GM21390 (cell line): ENCODE measurements around the gene FAM3A.
A peak's percentile ranks its signal among the peaks of the same experiment; 100 is the strongest.

Source experiments
- ATAC-seq: cut with Tn5 transposase; IDR thresholded peaks from one replicate; pipeline ENCODE4 v1.9.1; 2021; ENCODE audit not compliant: unreplicated experiment

Gene FAM3A

DNA sequence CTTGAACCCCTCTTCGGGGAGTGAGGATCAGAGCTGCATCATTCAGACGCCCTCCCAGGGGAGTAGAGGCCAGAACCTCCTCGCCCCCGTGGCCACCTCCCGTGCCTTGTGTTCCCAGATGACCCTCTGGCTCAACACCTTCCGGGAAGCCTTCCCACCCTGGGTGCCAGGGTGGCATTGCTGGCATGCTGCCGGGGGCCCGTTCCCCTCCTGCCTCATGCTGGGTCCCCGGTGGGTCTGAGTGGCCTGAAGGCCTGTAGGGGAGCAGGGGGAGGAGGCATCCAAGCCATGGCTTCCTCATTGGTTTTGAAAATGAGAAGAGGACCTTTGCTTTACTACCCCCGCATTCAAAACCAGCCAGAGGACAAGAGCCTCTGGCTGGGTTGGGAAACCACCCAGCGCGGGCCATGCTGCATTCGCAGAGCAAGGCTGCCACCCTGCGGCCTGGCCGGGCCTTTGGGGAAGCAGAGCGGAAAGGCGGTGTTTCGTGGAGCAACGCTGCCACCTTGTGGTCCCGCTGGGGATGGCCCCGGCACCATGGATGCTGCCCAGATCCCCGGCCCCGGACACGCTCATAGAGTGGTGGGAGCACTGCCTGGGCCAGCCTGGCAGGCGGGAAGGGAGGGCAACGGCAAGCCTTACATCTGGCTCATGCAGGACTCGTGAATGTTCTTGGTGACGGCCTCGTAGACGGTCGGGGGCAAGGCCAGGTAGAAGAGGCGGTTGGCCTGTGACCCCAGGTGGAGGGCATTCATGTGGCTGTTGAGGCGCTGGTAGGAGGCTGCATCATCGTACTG, 18.7 kb upstream of the FAM3A start:
- peak; percentile 76 for ATAC-seq

DNA sequence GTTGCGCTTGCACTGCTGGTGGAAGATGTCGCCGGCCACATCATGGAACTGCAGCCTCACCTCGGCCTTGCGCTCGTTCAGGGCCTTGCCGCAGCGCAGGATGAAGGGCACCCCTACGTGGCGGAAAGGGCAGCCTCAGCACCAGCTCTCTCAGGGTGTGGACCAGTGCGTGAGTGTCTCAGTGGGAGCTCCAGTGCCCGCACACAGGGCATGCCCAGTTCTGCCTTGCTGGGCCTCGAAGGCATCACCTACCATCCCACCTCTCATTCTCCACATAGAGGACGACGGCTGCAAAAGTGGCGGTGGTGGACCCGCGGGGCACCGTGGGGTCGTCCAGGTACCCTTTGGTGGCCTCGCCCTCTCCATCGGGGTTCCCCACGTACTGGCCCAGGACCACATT, 16.7 kb upstream of the FAM3A start:
- no peak for ATAC-seq

DNA sequence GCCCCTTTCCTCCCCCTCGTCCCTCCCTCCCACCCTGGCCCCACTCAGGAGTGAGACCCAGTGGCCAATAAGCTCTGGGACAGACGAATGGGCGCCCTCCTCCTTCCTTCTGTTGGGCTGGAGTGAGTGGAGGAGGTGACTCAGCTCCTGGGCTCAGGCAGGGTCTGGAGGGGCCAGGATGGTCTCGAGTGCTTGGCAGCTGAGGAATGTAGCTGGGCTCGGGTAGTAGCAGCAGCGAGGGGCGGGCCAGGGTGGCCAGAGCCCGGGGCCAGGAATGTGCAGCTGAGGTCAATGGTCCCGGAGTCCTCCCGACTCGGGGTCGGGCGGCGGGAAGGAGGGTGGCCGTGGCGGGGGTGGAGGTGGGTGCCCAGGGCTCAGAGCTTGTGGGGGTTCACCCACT, 15.6 kb upstream of the FAM3A start:
- ATAC-seq = no peak

DNA sequence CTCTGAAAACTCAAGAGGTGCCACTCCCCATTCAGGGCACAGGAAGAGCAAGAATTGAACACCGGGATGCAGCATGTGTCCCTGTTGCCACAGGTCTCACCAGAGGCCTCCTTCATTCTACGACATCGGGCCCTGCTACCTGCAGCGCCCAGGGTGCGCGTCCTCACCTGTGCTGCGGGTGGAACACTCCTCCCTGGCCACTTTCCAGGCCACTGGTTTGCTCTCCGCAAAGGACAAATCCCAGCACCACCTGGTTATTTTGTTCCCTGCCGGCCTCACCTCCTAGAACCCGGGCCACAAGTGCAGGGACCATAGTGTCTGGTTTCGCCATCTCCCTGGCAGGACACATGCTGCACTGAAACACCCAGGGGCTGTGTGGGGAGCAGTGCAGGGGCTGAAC, 14.3 kb upstream of the FAM3A start:
- ATAC-seq = no peak

DNA sequence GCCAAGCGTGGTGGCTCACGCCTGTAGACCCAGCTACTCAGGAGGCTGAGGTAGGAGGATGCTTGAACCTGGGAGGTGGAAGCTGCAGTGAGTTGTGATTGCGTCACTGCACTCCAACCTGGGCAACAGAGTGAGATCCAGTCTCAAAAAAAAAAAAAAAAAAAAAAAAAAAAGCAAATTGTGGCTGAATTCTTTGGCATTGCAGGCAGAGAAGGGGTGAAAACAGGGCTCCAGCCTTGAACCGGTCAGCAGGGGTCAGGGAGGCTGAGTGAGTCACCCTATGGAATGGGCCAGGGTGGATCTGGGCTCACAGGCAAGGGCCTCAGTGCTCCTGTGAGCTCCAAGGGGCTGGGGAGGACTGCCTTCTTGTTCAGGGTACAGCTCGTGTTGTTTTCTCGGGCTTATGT, 13.2 kb upstream of the FAM3A start:
- ATAC-seq = no peak

DNA sequence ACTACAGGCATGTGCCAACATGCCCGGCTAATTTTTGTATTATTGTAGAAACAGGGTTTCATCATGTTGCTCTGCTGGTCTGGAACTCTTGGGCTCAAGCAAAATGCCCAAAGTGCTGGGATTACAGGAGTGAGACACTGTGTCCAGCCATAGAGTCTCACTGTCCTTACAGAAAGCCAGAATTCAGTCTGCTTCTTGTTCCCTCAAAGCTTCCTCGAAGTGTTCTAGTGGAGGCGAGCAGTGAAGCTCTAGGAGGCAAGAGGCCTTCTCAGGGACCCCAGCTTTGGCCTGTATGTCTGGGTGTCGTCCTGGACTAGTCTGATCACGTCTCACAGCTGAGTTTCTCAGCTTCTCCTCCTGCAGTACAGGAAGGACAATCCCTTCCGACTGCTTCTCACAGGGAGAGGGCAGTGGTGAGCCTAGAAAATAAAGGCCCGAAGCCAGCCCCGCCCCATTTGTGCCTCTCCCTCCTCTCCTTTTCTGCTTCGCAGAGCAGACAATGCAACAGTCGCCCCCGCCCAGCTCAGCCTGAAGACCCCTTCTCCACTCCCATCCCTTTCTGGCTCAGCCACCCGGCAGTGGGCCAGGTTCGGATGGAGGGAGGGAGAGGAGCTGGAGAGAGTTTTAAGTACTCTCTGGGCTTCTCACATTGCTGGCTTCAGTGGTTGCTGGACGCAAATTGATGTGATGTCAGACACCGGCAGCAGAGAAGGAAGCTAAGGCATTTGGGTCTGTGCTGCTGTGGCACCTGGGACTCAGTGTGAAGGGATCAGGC, 11.1 kb upstream of the FAM3A start:
- ATAC-seq = no peak

DNA sequence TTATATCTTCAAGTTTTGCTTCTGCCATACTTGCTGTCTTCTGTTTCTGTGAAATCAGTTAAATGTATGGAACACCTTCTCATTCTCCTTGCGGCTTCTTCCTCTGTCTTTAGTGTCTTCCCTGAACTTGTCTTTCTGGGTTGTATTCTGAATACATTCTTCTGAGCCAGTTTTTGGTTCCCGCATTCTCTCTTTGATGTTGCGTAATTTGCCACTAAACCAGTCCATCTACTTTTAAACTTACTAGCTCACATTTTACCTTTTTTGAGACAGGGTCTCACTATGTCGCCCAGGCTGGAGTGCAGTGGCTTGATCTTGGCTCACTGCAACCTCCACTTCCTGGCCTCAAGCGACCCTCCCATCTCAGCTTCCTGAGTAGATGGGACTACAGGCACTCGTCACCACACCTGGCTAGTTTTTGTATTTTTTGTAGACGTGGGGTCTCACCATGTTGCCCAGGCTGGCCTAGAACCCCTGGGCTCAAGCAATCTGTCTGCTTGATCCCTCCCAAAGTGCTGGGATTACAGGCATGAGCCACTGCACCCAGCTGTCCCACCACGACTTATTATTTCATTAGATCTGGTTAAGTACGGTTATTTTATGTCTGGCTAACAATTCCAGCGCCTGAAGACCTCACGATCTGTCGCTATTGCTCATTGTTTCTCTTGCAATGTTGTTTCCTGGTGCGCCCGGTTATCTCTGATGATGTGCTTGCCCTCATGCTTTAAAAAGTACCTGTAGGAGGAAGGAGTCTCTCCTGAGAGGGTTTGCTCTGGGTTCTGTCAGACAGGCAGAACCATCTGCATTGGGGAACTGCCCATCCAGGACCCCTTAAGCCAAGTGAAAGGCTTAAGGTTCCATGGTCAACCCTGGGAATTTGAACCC, 9.8 kb upstream of the FAM3A start:
- no peak for ATAC-seq

DNA sequence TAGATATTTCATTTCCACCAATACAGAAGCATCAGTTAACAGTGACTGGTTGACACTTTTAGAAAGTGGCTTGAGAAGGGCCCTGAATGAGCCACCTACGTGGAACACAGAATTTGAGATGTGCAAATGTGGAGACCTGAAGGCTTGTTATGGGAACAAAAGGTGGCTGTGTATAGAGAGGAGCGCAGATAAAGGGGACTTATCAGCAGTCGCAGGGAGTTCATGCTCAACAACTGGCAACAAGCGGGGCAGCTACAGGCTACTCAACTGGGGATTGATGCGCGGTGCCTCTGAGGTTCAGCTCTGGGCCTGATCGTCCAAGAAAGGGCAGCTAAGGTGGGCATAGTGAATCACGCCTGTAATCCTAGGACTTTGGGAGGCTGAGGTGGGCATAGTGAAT, 3.4 kb upstream of the FAM3A start:
- ATAC-seq = no peak

DNA sequence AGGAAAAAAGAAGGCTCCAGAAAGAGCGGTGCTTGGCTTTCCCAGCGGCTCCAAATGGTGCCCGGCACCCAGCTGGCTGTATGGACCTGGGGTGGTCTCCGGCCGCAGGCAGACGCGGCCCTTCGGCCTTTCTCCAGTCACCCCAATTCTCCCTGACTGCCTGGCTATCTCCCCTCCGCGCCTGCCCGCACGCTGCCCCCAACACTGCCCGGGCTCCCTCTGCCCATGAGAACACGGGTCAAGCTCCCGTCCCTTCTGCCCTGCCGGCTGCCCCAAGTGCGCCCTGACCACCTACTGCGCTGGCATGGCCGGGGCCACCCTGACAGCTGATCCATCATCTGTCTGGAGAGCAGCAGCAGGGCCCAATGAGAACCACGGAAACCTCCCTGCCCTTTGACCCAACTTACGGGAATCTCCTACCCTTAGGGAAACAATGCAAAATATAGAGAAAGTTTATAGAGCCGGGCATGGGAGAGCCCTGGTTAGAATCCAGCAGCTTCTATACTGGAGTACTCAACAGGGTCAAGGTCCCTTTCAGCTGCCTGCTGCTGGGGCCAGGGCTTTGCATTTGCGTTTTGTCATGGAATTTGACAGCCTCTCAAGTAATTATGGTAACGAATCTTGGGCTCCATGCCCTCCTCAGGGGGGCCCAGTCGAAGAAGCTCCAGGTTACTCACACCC, 1.2 kb upstream of the FAM3A start:
- ATAC-seq = no peak

DNA sequence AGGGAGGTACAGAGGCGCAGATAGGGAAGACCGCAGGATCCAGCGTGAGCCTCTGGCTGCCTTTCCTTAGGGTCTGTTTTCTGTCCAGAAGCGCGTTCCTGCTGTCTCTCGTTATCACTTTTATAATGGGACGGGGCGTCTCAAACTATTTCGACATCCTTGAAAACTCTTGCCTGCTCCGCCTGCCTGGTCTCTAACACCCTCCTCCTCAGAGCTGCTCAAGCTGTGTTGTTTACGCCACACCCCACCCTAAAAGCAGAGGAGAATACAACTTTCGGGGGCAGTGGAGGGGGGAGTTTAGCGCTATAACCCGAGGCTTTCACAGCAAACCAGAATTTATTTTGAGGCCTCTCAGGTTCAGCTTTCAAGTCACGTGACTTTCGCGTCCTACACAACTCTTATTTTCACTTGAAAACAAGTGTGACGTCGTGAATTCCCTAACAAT, 646 bp upstream of the FAM3A start:
- peak; percentile 5 for ATAC-seq

DNA sequence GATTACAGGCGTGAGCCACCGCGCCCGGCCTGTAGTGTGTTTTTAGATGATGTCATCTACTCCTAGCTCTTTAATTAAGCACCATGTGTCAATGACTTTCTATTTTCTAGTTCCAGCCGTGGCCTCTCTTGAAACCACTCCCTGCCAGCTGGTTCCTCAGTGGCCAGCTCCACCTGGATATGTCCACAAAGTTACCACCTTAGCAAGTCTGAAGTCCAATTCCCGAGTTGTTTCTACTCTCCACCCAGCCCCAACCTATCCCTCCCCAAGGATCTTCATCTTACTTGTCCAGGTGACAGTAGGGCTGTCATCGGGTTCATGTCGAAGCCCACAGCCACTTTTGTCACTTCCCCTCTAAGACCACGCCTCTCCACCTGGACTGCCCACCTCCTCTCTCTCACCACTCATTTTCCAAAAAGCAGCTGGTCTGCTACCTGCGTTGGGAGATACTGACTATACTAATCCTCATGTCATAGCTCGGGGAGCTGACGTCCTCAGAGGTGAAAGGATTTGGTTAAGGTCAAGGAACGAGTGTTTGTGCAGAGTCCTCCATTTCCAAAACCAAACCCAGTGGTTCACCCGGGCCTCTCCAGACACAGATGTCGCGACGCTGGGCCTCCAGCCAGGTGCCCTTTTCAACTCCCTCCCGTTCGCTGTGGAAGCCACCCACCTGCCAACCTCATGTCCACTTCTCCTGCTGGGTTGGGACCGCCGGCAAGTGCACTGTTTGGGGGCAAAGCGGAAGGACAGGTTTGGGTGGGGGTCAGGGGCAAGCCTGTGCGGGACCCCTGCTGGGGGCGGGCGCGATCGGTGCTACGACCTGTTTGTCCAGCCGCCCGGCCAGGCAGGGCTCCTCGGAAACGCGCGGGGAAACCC, 704 bp downstream of the FAM3A start:
- ATAC-seq = no peak

DNA sequence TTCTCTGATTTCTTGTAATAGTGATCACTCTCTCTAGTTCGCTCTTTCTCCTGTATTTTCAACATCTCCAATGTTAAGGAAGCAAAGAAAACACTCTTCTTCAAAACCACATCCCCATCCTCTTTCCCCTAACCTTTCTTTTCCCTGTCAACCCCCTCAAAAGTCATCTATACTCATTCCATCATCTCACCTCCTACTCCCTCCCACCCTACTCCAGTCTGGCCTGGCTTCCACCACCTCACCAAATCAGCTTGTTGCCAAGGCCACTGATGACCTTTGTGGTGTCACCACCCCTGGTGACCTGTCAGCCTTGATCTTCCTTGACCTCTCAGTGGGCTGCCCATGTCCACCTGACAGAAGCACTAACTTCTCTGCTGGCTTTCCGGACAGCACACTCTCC, 2.3 kb downstream of the FAM3A start:
- ATAC-seq = no peak

DNA sequence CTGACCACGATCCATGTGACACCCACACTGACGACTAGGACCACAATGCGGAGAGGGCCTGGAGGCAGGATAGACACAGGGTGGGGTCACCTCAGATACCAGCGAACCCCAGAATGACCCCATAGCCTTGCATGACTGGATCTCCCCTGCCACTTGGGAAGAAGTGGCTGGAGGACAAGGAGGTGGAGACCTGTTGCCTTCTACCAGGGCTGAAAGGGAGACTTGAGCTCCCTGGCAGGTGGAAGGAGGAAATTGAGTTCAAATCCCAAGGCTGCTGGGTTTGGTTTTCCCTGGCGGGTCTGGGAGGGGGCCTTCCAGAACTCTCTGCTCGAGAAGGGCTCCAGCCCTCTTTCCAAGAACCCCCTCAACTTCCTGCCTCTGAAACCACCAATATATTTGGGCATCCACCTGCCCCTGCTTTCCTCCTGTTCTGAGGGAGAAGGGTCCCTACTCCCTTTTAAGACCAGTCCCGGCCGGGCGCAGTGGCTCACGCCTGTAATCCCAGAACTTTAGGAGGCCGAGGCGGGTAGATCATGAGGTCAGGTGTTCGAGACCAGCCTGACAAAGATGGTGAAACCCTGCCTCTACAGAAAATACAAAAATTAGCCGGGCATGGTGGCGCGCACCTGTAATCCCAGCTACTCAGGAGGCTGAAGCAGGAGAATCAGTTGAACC, 3.0 kb downstream of the FAM3A start:
- ATAC-seq = no peak

DNA sequence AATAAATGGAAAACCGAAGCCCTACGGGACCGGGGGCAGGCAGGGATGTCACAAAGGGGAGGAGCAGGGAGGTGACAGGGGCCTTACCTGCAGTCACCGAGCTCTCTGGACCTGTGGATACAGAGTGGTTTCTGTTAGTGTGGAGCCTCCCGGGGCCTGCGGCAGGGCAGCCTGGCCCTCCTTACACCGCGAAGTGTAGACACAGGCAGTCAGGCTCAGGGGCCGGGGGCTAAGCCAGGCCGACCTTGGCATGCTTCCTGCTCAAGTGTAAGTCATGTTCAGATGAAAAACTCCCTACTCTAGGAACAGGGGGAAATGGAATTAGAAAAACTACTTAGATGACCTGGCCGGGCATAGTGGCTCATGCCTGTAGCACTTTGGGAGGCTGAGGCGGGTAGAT, 4.3 kb downstream of the FAM3A start:
- ATAC-seq = no peak

DNA sequence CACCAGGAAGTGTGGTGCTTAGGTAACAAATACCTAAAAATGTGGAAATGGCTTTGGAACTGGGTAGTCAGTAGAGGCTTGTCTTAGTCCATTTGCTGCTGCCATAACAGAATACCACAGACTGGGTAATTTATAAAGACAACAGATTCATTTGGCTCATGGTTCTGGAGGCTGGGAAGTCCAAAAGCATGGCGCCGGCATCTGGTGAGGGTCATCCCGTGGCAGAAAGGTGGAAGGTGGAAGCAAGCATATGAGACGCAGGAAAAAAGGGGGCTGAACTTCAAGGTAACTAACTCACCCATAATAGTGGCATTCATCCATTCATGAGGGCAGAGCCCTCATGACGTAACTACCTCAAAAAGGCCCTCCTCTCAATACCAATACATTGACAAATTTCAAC, 6.6 kb downstream of the FAM3A start:
- no peak for ATAC-seq

DNA sequence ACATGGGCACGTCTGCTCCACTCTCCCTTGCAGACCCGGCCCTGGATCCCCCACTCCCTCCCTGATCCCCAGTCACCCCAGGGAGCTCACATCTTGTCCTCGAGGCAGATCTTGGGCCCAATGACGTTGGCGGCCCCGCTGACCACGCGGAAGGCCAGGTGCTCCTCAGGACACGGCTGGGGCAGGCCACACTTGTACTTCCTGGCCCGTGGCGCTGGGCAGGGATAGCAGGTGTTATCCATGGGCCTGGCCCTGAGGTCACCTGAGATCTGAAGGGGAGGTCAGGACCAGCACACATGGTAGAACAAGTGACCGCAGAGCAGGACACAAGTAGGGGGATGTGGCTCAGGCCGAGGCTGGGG, 7.7 kb downstream of the FAM3A start:
- no peak for ATAC-seq

DNA sequence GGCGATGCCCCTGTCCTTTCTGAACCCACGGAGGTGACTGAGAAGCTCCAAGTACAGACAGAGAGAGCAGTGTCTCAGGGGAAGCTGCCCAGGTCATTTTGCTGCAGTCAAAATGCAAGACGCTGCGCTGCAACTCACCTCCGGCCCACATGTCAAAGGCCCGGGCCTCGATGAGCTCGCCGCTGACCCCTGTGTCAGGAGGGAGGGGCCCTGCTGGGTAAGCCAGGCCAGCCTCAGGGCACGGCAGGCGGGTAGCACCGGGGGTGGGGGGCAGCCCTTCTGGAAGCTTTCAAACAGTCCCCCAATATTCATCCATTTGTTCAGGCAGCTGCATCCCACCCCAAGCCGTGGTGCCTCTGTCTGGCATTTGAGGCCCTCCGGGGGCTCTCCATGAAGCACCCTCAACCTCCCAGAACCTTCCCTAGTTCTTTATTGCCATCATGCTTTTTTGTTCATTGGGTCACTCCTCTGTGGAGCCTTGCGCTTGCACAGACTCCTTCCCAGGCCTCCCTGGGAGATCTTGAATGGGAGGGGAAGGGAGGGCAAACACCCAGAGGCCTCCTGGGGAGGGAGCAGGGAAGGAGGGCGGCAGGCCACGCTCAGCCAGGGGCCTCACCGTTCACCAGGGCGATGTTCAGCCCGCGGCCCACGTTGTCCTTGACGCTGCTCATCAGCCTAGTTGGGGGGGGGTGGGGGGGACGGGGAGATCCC, 8.2 kb downstream of the FAM3A start:
- ATAC-seq = no peak

DNA sequence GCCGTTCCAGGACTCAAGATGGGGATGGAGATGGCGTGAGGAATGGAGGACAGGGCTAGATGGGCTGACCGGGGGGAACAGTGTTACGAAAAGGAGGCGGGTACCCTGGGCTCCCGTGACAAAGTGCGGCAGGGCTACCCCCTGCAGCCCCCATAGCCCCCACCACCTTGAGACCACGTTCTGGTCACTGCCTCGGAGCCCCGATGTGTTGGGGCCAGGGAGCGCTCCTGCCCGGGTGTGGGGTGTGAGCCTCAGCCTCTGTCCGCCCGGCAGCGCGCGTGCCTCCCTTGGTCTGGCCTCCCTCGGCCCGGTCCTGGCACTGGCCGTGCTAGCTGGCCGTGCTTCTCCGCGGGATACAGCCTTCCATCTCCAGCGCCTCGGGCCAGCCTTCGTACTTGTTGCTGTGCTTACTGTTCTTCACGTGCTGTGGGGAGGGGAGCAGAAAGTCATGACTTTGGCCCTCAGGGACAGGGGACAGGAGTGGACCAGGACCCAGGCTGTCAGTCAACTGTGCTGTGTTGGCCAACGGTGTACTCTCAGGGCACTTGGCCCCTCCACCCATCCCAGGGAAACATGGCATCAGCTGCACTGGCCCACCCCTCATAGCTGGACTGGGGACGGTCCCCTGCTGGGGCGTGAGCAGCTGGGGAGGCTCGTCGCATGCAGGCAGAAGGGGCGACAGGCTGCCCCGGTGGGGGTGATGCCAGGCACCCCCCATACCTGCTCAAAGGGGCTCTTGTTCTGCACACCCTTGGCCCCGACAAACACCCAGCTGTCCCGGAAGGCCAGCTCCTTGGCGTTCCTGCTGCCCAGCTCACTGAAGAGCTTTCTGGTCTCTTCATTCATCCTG, 9.3 kb downstream of the FAM3A start:
- ATAC-seq = no peak
